PC-9 (cell line): ENCODE data around the gene RASA1.

ENCODE experiments used
- EZH2 ChIP-seq: fragments of 200-600 bp; sonication (generic); IDR thresholded peaks from 2 replicates; pipeline ENCODE4 v1.8.0; 2017; ENCODE audit warnings: antibody characterized with exemption, low read depth
- TF ChIP-seq, protein P1 (sequence below): fragments of 200-600 bp; sonication (generic); conservative IDR thresholded peaks from 2 replicates; pipeline ENCODE4 v1.6.1; 2017; ENCODE audit warnings: mixed run types, antibody characterized with exemption, mild to moderate bottlenecking, moderate library complexity

DNA sequence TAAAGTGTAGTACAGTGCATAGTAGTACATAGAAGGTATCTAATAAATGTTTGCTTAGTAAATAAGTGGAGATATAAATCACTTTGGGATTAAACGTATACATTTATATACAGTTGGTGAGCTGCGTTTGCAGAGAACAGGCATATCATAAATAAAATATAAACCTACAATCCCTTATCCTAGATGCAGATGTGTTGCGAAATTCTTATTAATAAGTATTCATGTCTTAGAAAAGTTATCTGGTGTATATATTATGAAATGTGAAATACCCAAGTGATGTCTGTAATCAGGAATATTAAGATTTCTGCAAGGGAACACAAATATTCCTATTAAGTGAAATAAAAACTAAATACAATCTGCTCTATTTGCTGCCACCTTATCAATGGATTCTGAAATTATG is 136.2 kb downstream of the RASA1 start:
- TF ChIP-seq, protein P1, sequence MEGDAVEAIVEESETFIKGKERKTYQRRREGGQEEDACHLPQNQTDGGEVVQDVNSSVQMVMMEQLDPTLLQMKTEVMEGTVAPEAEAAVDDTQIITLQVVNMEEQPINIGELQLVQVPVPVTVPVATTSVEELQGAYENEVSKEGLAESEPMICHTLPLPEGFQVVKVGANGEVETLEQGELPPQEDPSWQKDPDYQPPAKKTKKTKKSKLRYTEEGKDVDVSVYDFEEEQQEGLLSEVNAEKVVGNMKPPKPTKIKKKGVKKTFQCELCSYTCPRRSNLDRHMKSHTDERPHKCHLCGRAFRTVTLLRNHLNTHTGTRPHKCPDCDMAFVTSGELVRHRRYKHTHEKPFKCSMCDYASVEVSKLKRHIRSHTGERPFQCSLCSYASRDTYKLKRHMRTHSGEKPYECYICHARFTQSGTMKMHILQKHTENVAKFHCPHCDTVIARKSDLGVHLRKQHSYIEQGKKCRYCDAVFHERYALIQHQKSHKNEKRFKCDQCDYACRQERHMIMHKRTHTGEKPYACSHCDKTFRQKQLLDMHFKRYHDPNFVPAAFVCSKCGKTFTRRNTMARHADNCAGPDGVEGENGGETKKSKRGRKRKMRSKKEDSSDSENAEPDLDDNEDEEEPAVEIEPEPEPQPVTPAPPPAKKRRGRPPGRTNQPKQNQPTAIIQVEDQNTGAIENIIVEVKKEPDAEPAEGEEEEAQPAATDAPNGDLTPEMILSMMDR: no peak
- TF ChIP-seq EZH2: no peak
